DLD1 (cell line): Measurements from ENCODE around the gene PEX3.

Experiments used
- in situ Hi-C: cut with HindIII; loops from 2 replicates; pipeline ENCODE4 v1.10.0; 2017; ENCODE audit warnings: low sequenced_read_pairs

The PEX3 gene

GRCh38 chr6:143450453-143451371 is at the start of gene PEX3, which contains the start of gene ADAT2:
PEX3 (plus strand) TSS chr6:143450805; CDS start chr6:143451043, 238 bp downstream.
ADAT2 (minus strand) TSS chr6:143450695; CDS start chr6:143450658, 37 bp downstream.
- in situ Hi-C loops, result no loop called here

GRCh38 chr6:143401068-143401446 is 49.5 kb upstream of the PEX3 start:
- in situ Hi-C loops, result no loop called here

- in situ Hi-C loops, result no loop called here
These were observed 48.8 kb upstream of the PEX3 start for GRCh38 chr6:143401636-143402370.

- in situ Hi-C loops, result no loop called here
These were observed 47.8 kb upstream of the PEX3 start for GRCh38 chr6:143402721-143403336.

- in situ Hi-C loops, result no loop called here
These were observed 45.0 kb upstream of the PEX3 start for GRCh38 chr6:143405373-143406154.

GRCh38 chr6:143406673-143407072 is 43.9 kb upstream of the PEX3 start:
- in situ Hi-C loops, result no loop called here

- in situ Hi-C loops, result no loop called here
These were observed 42.3 kb upstream of the PEX3 start for GRCh38 chr6:143408151-143408786.

GRCh38 chr6:143408787-143409162 is 41.8 kb upstream of the PEX3 start:
- in situ Hi-C loops, result no loop called here

GRCh38 chr6:143410859-143411270 is 39.7 kb upstream of the PEX3 start:
- in situ Hi-C loops, result no loop called here

- in situ Hi-C loops, result no loop called here
These were observed 35.8 kb upstream of the PEX3 start for GRCh38 chr6:143414769-143415168.

- in situ Hi-C loops, result no loop called here
These were observed 31.1 kb upstream of the PEX3 start for GRCh38 chr6:143419526-143419925.

- in situ Hi-C loops, result no loop called here
These were observed 24.6 kb upstream of the PEX3 start for GRCh38 chr6:143426026-143426425.

GRCh38 chr6:143427109-143427817 is 23.3 kb upstream of the PEX3 start:
- in situ Hi-C loops, result no loop called here

GRCh38 chr6:143429970-143430369 is 20.6 kb upstream of the PEX3 start:
- in situ Hi-C loops, result no loop called here

- in situ Hi-C loops, result no loop called here
These were observed 19.4 kb upstream of the PEX3 start for GRCh38 chr6:143431226-143431625.

- in situ Hi-C loops, result no loop called here
These were observed 18.0 kb upstream of the PEX3 start for GRCh38 chr6:143432588-143432987.

GRCh38 chr6:143441010-143441409 is 9.6 kb upstream of the PEX3 start:
- in situ Hi-C loops, result no loop called here

GRCh38 chr6:143441680-143442545 is 8.7 kb upstream of the PEX3 start:
- in situ Hi-C loops, result no loop called here

- in situ Hi-C loops, result no loop called here
These were observed 7.5 kb upstream of the PEX3 start for GRCh38 chr6:143443096-143443495.
